ENCODE results near the gene HOXA9. TPM values are rescaled to one million over a fixed set of nuclear protein-coding genes. Genes with fewer than 3 reads are reported as not detected.
A peak's percentile ranks its signal among the peaks of the same experiment; 100 is the strongest.

HOXA9 gene
- total RNA-seq, 1 experiment from 2014 or later = 16.7 TPM

DNA sequence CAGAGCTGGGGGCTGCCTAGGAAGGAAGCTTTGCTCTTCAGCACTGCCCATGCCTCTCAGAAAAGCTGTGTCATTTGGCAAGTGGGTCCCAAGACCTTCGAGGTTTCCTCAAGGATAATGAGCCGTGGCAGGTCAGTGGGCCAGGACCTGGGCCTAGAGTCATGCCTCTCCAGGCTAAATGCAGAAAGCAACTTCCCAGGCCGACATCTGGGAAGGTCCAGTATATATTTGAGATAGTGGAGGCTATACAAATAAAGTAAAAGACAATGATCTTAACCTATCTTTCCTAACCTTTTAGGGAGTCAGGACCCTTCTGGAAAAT is 11.1 kb upstream of the HOXA9 start:
- Histone ChIP-seq H3K4me3 (ENCODE audit: low read depth, low read length) (no peak overlapping the region), H3K9me3 (no peaks in the 10 kb centered on the region), H3K4me1 (peaks cover 8% of the 10 kb centered on the region), H3K27me3 (replicated peaks; ENCODE audit: control insufficient read depth, insufficient read depth, low read length) (peaks cover 2% of the 10 kb centered on the region), H3K36me3 (ENCODE audit: control insufficient read depth, insufficient read depth, low read length) (no peaks in the 10 kb centered on the region)
- H3K27ac Mint-ChIP-seq (ENCODE audit: unreplicated experiment) = no peak overlapping the region
- BruUV-seq (replicated peaks) = no TSS peak
- H3K4me3 Mint-ChIP-seq (ENCODE audit: unreplicated experiment) = no peak overlapping the region
- peaks cover 9% of the 10 kb centered on the region for H3K36me3 Mint-ChIP-seq (ENCODE audit: insufficient read depth, unreplicated experiment)
- peaks cover 9% of the 10 kb centered on the region for H3K4me1 Mint-ChIP-seq (ENCODE audit: low read depth, unreplicated experiment)
- no peaks in the 10 kb centered on the region for H3K9me3 Mint-ChIP-seq (ENCODE audit: unreplicated experiment)
- DNase-seq = peak in 1 of 2 experiments; percentile 22
- POLR2A ChIA-PET = no interaction called here
- TF ChIP-seq, protein P1, sequence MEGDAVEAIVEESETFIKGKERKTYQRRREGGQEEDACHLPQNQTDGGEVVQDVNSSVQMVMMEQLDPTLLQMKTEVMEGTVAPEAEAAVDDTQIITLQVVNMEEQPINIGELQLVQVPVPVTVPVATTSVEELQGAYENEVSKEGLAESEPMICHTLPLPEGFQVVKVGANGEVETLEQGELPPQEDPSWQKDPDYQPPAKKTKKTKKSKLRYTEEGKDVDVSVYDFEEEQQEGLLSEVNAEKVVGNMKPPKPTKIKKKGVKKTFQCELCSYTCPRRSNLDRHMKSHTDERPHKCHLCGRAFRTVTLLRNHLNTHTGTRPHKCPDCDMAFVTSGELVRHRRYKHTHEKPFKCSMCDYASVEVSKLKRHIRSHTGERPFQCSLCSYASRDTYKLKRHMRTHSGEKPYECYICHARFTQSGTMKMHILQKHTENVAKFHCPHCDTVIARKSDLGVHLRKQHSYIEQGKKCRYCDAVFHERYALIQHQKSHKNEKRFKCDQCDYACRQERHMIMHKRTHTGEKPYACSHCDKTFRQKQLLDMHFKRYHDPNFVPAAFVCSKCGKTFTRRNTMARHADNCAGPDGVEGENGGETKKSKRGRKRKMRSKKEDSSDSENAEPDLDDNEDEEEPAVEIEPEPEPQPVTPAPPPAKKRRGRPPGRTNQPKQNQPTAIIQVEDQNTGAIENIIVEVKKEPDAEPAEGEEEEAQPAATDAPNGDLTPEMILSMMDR (IDR thresholded peaks at IDR 0.05; ENCODE audit: insufficient read depth in 1 of 2, low read depth in 1 of 2, low read length in 1 of 2, severe bottlenecking in 1 of 2, unreplicated experiment in 1 of 2) = no peak
- no peaks in the 10 kb centered on the region for H3K27me3 Mint-ChIP-seq (ENCODE audit: insufficient read depth, unreplicated experiment)
- intact Hi-C loops (cut with micrococcal nuclease; ENCODE audit: unreplicated experiment) = no loop called here
- CTCF ChIA-PET = no interaction called here

DNA sequence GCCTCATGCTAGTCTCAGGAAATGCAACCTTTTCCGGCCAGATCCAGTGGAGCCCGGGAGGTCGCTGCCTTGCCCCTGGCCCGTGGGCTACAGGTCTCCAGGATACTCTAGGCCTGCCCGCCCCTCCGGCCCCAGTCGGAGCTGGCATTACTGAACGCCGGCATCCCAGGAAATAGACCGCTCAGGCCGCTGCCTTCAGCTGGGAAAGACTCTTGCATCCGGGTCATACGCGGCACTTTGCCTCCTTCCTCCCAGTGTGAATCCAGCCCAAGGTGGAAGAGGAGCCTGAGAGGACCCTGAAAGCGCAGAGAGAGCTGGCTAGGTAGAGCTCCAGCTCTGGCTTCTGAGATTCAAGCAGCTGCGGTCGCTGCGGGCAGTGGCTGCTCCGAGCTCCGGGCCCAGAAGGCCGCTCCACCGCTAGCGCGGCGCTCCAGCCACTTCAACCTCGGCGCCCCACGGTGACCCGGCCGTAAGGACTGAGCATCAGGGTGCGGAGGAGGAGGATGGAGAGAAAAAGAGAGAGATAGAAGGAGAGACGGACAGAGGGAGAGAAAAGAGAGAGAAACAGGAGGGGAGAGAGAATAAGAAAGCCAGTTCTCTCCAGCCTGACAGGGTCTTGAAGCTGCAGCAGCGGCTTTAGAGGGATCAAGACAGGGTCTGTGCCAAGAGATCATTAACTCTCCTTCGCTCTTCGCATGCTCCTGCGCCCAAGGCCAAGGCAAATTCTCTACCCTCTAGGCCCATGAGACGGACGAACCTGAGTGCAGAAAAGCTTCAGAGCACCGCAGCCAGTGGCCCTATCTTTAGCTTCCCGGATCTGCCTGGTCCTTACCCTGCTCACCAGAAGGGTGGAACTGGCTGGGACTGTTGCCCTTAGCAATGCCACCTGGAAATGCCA is 10.5 kb upstream of the HOXA9 start:
- Mint-ChIP-seq H3K27ac (ENCODE audit: unreplicated experiment) (no peak overlapping the region), H3K9me3 (ENCODE audit: unreplicated experiment) (no peaks in the 10 kb centered on the region), H3K4me1 (ENCODE audit: low read depth, unreplicated experiment) (peaks cover 11% of the 10 kb centered on the region), H3K27me3 (ENCODE audit: insufficient read depth, unreplicated experiment) (no peaks in the 10 kb centered on the region), H3K4me3 (ENCODE audit: unreplicated experiment) (no peak overlapping the region), H3K36me3 (ENCODE audit: insufficient read depth, unreplicated experiment) (peaks cover 10% of the 10 kb centered on the region)
- DNase-seq = peak in 1 of 2 experiments; percentile 26
- intact Hi-C loops (cut with micrococcal nuclease; ENCODE audit: unreplicated experiment) = no loop called here
- Histone ChIP-seq H3K4me3 (ENCODE audit: low read depth, low read length) (no peak overlapping the region), H3K36me3 (ENCODE audit: control insufficient read depth, insufficient read depth, low read length) (no peaks in the 10 kb centered on the region), H3K27me3 (replicated peaks; ENCODE audit: control insufficient read depth, insufficient read depth, low read length) (peaks cover 2% of the 10 kb centered on the region), H3K9me3 (no peaks in the 10 kb centered on the region), H3K4me1 (peaks cover 8% of the 10 kb centered on the region)
- no TSS peak for BruUV-seq (replicated peaks)
- POLR2A ChIA-PET = no interaction called here
- TF ChIP-seq, protein P1 (IDR thresholded peaks at IDR 0.05; ENCODE audit: insufficient read depth in 1 of 2, low read depth in 1 of 2, low read length in 1 of 2, severe bottlenecking in 1 of 2, unreplicated experiment in 1 of 2) = no peak
- CTCF ChIA-PET = interaction anchor here (0.8 kb wide), 1 partner anchor 10 kb away, joined by 3 read pairs; no protein-coding TSS in a partner anchor

DNA sequence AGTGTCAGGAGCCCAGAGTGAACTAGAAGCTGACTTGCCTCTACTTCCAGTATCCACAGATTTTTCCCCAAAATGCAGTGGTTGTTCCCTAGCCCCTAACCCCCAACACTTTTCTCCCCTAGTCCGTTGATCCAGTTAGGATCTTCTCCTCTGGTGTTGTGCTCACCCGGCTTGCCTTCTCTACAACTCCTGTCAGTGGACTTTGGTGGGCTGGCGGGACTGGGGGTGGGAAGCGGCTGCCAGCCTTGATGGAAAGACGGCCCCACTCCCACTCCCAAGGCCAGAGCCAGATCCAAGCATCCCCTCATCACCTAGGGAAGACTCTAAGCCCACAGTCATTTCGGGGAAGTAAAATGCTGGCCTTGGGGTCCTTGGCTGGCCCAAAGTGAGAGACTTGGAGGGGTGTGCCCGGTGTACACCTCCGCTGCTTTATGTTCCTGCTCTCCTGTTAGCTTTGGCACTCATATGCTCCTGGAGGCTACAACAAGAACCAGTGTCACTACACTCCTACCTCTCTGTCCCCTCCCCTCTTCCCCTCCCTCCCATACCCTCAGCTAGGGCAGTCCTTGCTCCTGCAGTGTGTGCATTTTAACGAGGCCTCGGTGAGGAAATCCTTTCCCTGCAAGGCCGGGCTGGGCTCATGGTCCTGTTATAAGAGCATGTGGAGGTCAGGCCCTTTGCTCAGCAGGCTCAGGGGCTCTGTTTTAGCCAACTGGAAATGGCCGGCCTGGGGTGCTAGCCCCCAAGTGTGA is 9.7 kb upstream of the HOXA9 start:
- Histone ChIP-seq H3K4me3 (ENCODE audit: low read depth, low read length) (no peak overlapping the region), H3K9me3 (no peaks in the 10 kb centered on the region), H3K36me3 (ENCODE audit: control insufficient read depth, insufficient read depth, low read length) (no peaks in the 10 kb centered on the region), H3K27me3 (replicated peaks; ENCODE audit: control insufficient read depth, insufficient read depth, low read length) (peaks cover 2% of the 10 kb centered on the region), H3K4me1 (peaks cover 12% of the 10 kb centered on the region)
- peak in 1 of 2 experiments; percentile 29 for DNase-seq
- Mint-ChIP-seq H3K27me3 (ENCODE audit: insufficient read depth, unreplicated experiment) (no peaks in the 10 kb centered on the region), H3K4me1 (ENCODE audit: low read depth, unreplicated experiment) (peaks cover 11% of the 10 kb centered on the region), H3K36me3 (ENCODE audit: insufficient read depth, unreplicated experiment) (peaks cover 10% of the 10 kb centered on the region), H3K27ac (ENCODE audit: unreplicated experiment) (no peak overlapping the region), H3K4me3 (ENCODE audit: unreplicated experiment) (peak overlapping the region; percentile 74), H3K9me3 (ENCODE audit: unreplicated experiment) (no peaks in the 10 kb centered on the region)
- intact Hi-C loops (cut with micrococcal nuclease; ENCODE audit: unreplicated experiment) = no loop called here
- CTCF ChIA-PET = no interaction called here
- BruUV-seq (replicated peaks) = no TSS peak
- TF ChIP-seq, protein P1 (IDR thresholded peaks at IDR 0.05; ENCODE audit: insufficient read depth in 1 of 2, low read depth in 1 of 2, low read length in 1 of 2, severe bottlenecking in 1 of 2, unreplicated experiment in 1 of 2) = no peak
- POLR2A ChIA-PET = no interaction called here

Measured in Caco-2 (cell line).